ENCODE results near the gene ECEL1.

The ECEL1 gene

DNA sequence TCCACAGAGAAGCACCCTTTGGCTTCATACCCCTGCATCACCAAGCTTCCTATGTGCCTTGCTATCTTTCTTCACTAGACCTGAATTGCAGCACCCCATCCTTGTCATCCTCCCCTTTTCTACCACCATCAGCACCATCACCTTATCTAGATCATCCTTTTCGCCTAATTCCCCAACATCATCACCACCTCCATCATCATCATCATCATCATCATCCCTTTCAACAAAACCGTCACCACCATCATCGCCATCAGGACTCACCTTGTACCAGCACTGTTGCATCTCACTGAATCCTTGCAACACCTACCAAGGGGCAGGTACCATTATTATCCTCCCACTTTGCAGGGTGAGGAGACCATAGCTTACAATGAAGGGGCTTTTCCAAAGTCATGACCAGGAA, 10.8 kb upstream of the ECEL1 start:
- DNase-seq (ENCODE audit: low read depth, low spot score) = no peak

DNA sequence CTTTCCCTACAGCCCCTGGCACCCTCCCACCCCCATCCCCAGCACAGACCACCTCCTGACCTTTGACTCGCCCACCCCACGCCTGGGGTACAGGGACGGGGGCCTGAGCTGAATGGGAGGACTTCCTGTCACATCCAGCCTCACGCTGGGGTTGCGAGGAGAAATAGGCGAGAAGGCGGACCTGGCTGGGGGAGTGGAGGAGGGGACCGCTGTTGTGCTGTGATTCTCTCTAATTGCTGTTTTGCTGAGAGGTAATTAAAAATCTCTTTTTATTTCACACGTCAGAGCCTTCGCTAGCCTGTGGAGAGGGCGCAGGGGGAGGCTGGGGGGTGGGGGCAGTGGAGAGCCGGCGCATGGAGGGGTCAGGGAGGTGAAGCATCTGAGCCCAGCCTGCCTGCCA, 9.7 kb upstream of the ECEL1 start:
- no peak for DNase-seq (ENCODE audit: low read depth, low spot score)

DNA sequence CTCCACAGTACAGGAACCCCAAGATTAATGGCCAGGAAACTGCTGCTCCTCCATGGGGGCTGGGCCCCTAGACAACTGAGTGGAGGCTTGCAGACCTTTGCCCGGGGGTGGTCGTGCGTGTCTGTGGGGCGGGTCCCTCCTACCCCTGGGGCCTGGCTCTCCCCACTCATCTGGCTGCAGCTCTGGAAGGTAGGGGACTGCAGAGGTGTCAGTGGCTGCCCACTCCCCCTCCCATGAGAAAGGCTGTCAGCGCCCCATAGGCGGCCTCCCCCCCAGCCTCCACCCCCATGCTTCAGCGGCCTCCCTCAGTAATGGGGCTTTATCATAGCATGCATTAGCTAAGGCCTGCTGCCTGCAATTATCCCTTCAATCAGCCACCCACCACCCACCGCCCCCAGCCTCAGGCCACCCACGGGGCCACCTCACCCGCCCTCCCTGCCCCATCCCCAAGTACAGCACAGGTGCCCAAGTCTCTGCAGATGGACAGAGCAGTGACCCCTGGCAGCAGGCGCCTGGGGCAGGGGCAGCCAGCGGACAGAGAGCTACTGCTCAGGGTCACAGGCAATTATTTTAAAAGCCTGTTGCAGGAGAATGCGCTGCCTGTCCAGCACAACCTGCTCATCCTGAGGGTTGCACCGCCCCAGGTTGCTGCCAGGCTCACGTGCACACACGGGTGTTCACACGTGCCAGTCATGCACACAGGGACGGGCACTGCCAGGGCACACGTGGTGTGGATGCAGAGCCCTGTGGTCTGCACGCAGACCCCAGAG, 9.1 kb upstream of the ECEL1 start:
- no peak for DNase-seq (ENCODE audit: low read depth, low spot score)

DNA sequence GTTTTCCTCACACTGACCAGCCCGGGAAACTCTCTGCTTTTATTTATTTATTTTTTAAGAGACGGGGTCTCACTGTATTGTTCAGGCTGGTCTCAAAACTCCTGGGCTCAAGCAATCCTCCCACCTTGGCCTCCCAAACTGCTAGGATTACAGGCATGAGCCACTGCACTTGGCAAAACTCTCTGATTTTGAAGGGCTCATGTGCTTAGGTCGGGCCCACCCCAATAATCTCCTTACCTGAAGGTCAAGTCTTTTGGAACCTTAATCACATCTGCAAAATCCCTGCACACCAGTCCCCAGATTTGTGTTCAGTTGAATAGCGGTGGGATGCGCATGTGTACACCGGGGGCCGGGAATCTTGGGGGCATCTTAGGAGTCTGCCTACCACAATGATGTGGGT, 7.7 kb upstream of the ECEL1 start:
- DNase-seq (ENCODE audit: low read depth, low spot score) = no peak

DNA sequence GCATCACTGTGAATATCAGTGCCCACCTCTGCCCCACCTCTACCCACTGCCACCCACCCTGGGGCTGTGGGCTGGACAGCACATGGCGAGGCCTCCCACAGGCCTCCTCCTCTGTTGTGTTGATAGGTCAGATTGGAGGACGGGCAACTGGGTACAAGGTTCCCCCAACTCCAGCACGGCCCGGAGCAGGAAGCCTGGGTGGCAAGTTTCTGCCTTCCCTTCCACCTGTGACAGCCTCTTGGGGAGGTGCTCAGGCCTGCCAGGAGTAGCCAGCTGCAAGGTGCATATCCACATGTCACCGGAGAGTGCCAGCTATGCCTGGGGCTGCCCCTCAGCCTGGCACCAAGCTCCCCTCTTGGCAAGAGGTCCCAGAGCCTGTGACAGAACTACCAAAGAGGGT, 6.9 kb upstream of the ECEL1 start:
- no peak for DNase-seq (ENCODE audit: low read depth, low spot score)

DNA sequence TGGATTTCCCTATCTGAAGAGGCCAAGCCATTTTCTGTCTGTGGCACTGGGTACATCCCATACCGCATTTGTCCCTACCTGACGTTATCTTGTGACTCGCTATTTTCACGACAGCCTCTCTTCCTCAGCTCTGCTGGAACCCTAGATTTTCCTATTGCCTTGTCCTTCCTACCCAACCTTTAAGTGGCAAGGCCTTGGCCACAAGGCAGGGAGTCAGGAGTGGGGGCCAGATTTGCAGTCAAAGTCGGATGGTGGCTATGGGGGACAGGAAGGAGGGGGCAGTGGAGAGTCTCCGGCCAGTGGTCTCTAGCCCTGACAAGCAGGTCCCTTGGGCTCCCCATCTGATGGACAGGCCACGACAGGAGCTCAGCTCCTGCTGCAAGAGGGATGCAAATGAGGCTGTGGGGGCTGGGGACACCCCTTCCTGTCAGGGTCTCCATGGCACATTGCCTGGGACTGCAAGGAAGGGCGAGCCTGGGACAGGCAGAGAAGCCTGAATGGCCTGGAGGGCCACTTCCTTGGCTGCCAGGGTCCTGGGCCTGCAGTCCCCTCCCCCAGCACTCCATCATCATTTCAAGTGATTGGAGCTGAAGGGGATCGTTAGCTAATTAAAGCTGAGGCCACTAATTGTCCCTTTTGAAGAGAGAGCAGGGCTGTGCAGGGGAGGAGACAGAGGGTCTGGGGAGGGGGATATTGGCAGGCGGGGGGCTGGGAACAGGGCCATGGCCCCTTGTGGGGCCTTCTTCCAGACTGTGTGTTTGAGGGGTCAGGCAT, 6.3 kb upstream of the ECEL1 start:
- DNase-seq (ENCODE audit: low read depth, low spot score) = no peak

DNA sequence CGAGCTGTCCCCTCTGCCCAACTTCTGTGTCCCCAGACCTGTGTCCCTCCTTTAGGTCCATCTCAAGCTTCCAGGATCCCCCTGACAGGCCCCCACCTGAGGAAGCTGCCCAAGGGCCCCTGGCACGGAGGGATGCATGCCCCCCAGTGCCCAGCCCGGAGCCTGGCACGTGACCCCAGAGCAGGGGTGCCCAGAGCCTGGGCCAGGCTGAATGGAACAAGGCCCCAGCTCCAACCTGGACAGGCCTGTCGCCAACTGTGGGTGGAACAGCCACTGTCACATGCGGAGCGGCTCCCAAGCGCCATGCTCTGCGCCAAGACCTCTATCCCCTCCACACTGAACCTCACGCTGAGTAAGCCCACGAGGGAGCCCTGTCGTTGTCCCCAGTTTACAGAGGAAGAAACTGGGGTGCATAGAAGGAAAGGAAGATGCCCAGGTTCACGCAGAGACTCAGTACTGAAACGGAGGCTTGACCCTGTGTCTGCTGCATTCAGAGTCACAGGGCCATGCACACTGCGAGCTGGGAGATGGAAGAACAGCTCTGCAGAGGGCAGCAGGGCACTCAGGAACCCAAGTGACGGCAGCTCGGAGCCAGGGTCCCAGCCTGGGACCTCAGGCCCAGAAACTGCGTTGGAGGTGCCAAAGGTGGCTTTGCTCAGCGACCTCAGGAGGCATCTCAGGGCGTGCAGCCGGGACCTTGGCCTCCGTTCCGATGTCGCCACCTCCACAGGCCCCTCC, 5.5 kb upstream of the ECEL1 start:
- DNase-seq (ENCODE audit: low read depth, low spot score) = no peak

DNA sequence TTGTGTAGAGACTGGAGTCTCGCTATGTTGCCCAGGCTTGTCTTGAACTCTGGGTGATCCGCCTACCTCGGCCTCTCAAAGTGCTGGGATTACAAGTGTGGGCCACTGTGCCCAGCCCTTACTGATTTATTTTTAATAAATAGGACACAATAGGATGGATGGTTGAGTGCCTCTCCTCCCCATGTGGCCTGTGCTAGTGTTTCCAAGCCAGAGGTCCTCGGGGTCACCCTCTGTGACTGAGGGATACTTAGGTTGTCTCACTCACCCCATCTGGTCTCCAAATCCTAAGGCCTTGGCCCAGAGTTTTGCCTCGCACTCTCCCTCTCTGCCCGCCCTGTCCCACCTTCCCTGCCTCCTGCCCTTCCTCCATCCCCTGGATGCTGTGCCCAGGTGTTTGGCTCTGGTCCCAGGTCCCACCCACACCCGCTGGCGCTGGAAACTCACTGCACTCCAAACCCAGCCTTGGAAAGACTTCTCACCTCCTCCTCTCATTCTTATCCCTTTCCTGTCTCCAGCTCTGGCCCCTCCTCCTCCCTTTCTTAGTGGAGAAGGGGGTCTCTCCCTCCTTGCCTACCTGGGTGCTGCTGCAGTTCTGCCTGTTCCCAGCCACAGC, 4.7 kb upstream of the ECEL1 start:
- no peak for DNase-seq (ENCODE audit: low read depth, low spot score)

DNA sequence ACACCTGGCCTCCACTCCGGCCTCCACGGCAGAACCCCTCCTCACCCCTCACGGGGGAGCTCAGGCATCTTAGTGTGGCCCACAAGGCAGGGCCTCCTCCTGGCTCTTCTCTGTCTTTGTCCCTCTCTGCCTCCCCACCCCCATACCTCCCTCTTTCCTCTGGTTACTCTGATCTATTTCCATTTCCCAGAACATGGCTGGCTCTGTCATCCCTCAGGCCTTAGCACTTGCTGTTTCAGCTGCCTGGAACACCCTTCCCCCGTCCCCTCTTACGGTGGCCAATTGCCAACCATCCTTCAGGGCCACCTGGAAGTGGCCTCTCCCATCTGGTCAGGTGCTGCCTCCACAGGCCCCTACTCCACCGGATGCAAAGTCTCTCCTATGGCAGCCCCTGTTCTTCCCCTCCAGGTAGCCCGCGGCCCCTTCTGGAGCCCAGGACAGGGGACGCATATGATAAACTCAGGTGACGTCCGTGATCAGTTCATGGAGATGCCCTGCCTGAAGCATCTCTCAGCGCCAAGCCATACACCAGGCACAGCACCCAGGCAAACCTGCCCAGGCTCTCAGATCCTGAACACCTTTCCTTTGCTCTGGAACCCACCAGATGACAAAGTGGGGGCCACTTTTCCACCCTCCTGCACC, 3.6 kb upstream of the ECEL1 start:
- no peak for DNase-seq (ENCODE audit: low read depth, low spot score)

DNA sequence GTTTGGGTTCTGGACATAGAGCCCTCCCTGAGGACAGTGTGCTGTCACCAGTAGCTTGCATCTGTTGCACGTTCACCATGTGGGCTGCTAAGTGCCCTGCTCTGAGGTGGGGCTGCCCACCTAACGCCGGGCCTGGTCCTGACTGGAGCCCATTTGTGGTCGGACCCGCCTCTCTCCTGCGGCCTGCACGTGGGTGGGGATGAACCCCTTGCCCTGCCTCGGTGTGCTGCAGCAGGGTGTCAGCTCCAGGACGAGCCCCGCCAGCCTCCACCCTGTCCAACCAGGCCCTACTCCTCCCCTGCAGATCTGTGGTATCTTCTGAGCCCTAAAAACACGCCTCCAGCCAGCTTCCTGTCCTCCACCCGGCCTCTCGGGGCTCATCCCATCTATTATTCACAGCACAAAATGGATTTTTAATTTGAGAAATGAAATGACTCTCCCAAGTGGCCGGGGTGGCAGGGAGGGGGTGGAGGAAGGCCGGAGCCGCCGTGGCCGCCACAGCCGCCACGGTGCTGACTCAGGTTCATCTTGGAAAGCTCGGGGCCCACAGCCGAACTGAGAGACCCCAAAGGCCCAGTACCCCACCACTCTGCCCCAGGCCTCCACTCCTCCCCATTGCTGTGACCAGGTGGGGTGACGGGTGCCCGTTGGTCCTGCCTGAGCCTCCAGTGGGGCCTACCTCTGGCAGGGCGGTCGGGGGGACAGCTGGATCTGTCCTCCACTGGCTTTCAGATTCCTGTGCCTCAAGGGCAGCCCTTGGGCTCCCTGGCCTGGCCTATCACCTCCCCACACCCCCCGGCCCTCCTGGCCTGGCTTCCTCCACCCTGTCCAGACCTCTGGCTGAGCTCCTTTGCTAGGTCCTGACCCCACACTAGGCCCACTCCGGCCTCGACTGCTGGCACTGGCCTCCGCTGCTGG, 2.8 kb upstream of the ECEL1 start:
- no peak for DNase-seq (ENCODE audit: low read depth, low spot score)

DNA sequence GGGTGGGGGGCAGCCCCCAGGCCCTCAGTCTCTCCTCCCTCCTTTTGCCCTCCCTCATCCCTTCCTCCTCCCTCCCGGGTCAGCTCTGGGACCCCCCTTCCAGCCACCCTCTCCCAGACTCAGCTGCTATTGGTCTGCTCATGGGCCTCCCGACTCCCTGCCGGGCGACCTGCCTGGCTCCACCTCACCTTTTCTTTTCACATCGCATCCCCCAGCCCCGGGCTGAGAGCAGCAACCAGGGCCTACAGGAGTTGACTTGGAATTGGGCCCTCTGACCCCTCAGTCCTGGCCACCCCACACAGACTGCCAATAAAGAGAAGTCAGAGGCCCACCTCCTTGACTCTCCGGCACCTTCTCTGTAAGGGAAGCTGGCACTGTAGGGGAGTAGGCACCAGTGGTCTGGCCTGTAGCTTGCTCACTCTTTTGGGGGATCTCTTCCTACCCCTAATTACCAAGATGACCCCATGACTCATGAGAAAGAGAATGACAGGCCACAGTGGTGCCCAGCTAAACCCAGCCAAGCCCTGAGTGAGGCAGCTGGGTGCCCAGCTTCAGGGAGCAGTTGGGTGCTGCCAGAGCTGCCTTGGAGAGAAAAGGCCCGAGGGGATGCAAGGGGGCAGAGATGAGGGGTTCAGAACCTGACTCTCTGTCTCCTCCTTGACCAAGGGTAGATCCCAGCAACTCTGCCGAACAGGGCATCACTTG, 2.0 kb upstream of the ECEL1 start:
- no peak for DNase-seq (ENCODE audit: low read depth, low spot score)

DNA sequence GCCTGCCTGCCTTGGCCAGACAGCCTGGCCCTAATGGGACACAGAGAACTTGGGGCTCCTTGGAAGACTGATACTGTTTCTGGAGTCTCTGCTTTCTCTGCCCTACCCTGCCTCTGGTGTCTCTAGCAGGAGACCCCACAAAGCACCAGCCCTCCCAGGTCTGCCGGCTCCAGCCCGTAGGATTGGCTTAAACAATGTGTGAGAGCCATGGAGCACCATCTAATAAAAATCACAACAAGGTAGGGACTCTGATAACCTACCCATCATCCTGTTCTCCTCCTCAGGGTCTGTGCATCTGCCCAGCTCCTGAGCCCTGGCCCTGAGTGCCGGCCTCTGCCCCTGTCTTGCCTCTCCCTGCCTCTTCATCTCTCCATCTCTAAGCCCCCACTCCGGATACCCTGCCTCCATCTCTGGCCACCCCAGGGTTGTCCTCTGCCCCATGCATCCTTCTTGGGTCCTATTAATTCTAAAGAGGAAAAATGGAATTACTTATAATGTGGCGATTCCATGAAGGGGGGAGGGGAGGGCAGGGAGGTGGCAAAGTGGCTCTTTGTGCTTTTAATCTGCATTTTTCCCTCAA, 1.2 kb upstream of the ECEL1 start:
- no peak for DNase-seq (ENCODE audit: low read depth, low spot score)

DNA sequence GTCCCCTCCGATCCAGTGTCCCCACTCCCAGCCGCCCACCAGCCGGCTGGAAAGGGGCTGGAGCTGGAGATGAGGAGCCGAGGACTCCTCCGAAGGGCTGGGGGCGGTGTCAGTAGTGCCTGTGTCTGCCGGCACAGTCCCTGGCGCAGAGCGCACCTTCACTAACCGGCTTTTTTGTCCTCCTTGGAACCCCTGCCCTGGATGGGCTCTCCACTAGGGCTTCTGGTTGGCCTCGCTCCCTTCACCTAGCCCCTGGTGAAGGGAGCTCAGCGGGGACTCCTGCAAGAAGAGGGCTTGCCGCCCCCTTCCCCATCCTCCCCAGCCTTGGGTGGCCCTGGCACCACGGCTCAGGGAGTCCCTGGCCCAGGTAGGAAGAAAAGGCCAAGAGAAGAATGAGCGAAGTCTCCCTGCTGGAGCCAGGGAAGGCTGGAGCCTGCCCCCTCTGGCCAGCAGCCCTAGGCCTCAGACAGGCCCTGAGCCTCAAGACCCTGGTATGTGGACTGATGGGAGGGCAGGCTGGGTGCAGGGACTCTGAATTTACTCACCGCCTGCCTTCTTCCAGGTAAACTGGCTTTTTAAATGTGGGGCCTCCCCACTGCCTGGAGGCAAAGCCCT, 570 bp upstream of the ECEL1 start:
- DNase-seq (ENCODE audit: low read depth, low spot score) = no peak

DNA sequence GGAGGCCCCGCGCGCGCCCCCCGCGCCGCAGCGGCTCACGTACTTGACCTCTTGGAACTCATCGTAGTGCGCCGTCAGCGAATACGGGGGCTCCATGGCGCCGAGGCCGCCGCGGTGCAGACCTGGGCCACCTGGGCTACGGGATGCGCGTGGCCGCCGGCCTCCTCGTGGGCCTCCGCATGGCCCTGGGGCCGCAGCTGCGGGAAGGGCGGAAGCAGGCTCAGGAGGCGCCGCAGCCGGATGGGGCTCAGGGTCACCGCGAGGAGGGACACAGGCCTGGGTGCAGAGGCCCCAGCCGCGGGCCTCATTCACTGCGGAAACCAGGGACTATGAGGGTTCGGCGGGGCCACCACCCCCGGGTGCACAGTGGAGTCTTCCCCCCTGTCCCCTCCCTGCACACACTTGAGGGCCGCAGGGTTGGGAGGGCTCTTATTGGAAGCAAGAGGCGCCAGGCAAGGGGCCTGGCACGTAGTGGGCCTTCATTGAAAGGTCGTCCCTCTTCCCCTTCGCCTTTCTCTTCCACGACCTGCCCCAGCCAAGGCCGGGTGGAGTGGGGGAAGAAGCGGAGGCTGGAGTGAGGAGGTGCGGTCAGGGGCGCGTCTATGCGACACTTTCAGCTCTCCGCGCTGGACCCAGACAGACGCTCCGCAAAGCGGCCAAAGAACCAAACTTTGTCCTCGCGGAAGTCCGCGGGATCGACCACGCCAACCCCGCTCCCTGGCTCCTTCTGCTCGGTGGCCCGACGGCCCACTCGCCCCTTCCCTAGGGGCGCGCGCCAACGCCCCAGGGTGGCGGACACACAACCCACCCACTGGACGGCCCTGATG, 863 bp downstream of the ECEL1 start:
- DNase-seq (ENCODE audit: low read depth, low spot score) = no peak

DNA sequence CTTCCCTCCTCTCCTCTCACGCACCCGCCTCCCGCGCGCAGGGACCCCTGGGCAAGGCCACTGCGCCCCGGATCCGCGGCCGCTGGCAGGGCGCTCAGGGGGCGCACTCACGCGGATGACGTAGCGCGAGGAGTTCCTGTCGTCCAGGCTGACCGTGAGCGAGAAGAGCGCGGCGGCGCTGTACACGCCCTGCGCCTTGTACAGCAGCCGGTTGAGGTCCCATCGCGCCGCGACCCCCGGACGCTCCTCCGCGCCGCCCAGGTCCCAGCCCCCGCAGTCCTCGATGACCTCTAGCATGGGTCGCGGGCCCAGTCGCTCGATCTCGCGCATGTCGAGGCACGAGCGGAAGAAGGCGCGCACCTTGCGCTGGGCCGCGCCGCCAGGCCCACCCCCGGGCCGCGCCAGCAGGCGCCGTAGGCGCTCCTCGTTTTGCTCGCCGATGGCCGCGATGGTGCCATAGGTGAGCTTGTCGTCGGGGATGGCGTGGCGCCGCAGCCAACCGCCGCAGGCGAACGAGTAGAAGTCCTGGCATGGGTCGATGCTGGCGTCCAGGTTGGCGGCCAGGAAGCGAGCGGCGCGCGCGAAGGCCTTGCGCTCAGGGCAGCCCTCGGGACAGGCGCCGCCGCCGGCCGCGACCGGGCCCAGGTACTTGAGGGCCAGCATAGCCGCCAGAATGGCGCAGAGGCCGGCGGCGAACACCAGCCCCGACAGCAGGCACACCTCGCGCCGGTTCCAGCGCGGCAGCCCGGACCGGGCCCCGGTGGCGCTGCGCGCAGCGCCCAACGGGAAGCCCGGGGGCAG, 1.7 kb downstream of the ECEL1 start:
- no peak for DNase-seq (ENCODE audit: low read depth, low spot score)

DNA sequence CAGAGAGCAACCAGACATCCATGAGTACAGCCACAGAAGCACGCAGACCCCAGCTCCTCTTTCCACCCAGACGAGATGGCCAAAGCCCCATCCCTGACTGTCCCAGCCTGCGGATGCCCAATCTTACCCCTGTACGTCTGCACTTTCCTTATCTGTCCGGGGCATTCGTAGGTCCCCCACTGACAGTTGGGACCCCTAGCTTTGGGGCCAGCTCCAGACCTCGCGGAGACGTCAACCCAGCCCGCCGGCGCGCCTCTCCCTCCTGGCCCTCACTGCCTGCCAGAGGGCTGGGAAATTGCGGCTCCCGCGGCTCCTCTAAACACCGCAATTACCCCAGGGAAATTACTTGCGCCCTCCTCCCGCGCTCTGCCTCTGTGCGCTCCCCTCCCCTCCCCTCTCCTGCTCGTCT, 2.3 kb downstream of the ECEL1 start:
- no peak for DNase-seq (ENCODE audit: low read depth, low spot score)

DNA sequence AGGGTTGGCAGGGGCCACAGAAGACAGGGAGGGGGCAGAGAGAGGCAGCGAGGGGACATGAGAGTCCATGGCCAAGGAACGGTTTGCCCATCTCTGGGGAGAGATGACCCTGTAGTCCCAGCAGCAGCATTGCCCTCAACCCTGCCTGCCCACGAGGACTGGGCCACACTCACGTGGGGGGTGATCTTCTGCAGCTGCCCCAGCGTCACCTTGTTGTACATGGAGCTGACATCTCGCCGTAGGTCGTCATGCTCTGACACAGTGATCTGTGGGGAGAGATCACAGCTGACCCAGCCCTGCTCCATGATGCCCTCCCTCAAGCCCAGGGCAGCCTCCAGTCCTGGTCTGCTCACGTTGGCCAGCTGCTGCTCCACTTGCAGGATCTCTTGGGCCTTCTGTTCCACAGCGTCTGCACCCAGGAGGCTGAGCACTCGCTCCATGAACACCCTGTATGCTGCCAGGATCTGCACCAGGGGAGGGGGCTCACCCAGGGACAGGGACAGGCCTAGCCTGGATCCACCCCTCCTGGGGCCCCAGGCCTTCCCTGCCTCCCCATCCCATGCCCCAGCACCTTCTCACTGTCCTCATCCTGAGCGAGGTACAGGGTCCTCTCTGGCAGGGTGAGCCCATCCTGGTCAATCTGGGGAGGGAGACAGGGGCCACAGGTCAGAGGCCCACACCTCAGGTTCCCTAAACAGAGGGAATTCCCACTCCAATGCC, 2.8 kb downstream of the ECEL1 start:
- no peak for DNase-seq (ENCODE audit: low read depth, low spot score)
